Measurements from ENCODE around the gene KMT2A.

- TF ChIP-seq EZH2 (IDR thresholded peaks at IDR 0.05; ENCODE audit: borderline replicate concordance, low read length), result no peak
- TF ChIP-seq CTCF (conservative IDR thresholded peaks at IDR 0.05 in 1 of 2, IDR thresholded peaks at IDR 0.05 in 1 of 2; ENCODE audit: extremely low read depth in 1 of 2, insufficient read depth in 1 of 2, low read depth in 1 of 2, low read length in 2 of 2), result no peak
Observed at GRCh38 chr11:118443590-118444218, 7.4 kb downstream of the KMT2A start.
